Measurements from ENCODE around the gene HDAC5. TPM values are rescaled to one million over a fixed set of nuclear protein-coding genes. Genes with fewer than 3 reads are reported as not detected.
A peak's percentile ranks its signal among the peaks of the same experiment; 100 is the strongest.
"Not testable (repeated sequence)": the region's sequence is repeated elsewhere in the genome, so short reads cannot be mapped to it uniquely, and the experiment has no call there.

The HDAC5 gene
- total RNA-seq, 1 experiment from 2014 or later: 11.5 TPM

DNA sequence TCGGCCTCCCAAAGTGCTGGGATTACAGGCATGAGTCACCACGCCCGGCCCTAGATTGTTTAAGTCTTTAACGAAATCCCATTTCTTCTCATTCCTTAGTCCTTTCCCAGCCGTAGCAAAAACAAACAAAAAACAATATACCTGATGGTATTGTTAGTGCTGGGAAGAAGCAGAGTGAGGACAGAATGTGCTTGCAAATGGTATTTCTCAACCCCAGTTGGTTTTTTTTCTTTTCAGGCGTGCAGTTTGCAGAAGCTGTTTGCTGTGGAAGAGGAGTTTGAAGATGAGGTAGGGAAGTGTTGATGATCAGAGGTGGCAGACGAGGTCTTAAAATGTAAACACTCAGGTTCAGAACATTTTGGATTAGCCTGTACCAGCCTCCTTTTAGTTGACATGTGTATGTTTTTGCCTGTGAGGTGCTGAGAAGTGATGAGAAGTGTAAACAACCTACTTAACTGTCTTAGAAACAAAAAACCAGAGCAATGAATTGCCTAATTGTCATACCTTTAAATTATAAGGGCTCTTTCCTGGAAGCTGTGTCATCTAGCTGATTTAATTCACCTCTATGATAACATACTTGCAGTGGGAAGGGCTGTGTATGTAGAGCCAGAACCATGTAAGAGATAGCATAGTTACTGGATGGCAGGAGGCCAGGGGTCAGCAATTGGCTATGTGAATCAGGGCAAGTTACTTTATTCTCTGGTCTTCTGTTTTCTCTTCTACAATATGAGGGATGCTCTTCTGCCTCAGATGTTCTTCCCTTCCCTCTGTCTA, 21.7 kb upstream of the HDAC5 start:
- no peaks in the 10 kb centered on the region for H3K27me3 ChIP-seq (ENCODE audit: control insufficient read depth, insufficient read depth, low read length)
- DNase-seq (ENCODE audit: low read depth, low spot score) (no peak), ATAC-seq (no peak)
- ChIA-PET CTCF (interaction anchor here (0.6 to 0.7 kb wide), 2 partner anchors 201 to 214 kb away, joined by 3 to 6 read pairs; no protein-coding TSS in a partner anchor), POLR2A (interaction anchor here (0.6 kb wide), 1 partner anchor 1802 kb away, joined by 6 read pairs; no protein-coding TSS in a partner anchor)
- H3K4me1 ChIP-seq (ENCODE audit: control insufficient read depth, insufficient read depth, low read length): no peaks in the 10 kb centered on the region
- intact Hi-C loops (cut with micrococcal nuclease; ENCODE audit: unreplicated experiment) (no loop called here), in situ Hi-C loops (cut with HindIII; ENCODE audit: low pct_unique_long_range_greater_than_20kb, low sequenced_read_pairs) (no loop called here)
- no peaks in the 10 kb centered on the region for H3K9me3 ChIP-seq (ENCODE audit: control insufficient read depth, insufficient read depth, low read depth, low read length)
- TSS peak; percentile 33 for BruUV-seq (replicated peaks)
- H3K4me3 ChIP-seq (ENCODE audit: low read depth in 2 of 2, low read length in 2 of 2): no peak overlapping the region
- H3K36me3 ChIP-seq (ENCODE audit: control insufficient read depth, insufficient read depth, low read length): no peaks in the 10 kb centered on the region; the same call in 1 of the 2 replicates
- no peak for TF ChIP-seq POLR2AphosphoS5 (IDR thresholded peaks at IDR 0.05; ENCODE audit: low read depth, low read length)
- TF ChIP-seq, protein P1, sequence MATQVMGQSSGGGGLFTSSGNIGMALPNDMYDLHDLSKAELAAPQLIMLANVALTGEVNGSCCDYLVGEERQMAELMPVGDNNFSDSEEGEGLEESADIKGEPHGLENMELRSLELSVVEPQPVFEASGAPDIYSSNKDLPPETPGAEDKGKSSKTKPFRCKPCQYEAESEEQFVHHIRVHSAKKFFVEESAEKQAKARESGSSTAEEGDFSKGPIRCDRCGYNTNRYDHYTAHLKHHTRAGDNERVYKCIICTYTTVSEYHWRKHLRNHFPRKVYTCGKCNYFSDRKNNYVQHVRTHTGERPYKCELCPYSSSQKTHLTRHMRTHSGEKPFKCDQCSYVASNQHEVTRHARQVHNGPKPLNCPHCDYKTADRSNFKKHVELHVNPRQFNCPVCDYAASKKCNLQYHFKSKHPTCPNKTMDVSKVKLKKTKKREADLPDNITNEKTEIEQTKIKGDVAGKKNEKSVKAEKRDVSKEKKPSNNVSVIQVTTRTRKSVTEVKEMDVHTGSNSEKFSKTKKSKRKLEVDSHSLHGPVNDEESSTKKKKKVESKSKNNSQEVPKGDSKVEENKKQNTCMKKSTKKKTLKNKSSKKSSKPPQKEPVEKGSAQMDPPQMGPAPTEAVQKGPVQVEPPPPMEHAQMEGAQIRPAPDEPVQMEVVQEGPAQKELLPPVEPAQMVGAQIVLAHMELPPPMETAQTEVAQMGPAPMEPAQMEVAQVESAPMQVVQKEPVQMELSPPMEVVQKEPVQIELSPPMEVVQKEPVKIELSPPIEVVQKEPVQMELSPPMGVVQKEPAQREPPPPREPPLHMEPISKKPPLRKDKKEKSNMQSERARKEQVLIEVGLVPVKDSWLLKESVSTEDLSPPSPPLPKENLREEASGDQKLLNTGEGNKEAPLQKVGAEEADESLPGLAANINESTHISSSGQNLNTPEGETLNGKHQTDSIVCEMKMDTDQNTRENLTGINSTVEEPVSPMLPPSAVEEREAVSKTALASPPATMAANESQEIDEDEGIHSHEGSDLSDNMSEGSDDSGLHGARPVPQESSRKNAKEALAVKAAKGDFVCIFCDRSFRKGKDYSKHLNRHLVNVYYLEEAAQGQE (IDR thresholded peaks at IDR 0.05; ENCODE audit: insufficient read depth in 1 of 2, low read depth in 2 of 2, low read length in 1 of 2): no peak
- TF ChIP-seq TCF7L2 (IDR thresholded peaks at IDR 0.05; ENCODE audit: low read depth, low read length): no peak
- no peak overlapping the region for H3K27ac ChIP-seq (ENCODE audit: low read length)

DNA sequence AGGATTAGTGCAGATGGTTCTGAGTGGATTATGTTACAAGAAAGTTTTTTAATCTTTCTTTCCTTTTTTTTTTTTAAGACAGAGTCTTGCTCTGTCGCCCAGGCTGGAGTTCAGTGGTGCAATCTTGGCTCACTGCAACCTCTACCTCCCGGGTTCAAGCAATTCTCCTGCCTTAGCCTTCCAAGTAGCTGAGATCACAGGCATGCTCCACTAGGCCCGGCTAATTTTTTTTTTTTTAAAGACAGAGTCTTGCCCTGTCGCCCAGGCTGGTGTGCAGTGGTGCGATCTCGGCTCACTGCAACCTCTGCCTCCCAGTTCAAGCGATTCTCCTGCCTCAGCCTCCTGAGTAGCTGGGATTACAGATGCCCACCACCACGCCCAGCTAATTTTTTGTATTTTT, 20.5 kb upstream of the HDAC5 start:
- DNase-seq (ENCODE audit: low read depth, low spot score); BruUV-seq (replicated peaks): not testable (repeated sequence)

DNA sequence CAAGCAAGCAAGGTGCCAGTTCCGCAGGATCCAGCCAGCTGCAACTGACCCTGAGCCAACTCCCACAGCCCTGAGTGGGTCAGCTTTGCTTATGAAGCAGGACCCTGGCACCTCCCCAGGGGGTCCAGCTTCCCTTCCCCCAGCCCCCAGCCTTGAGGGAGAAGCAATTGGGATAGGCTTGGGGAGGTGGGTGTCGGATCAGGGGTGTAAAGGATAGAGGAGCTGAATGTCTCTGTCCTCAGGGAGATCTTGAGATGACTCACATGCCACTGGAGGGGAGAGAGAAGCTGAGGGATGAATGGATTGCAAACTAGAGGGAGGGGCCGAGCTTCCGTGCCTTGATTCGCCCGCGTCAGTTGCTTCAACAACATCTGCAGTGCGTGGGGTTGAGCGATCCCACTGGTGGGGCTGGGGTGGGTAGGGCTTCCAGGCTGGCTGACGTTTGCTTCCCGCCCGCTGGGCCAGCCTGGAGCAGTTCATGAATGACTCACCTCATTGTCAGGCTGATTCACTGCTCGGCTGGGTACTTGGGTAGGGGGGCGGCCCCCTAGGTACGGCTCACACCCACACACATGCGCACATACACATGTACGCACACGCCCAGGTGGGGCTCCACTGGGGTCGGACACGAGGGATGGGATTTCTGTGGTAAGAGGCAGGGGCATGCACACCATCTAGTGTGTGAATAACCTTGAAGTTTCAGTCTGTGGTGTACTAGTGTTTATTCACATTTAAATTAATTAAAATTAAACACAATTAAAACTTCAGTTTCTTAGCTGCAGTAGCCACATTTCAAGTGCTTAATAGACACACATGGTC, 14.7 kb upstream of the HDAC5 start:
- H3K4me1 ChIP-seq (ENCODE audit: control insufficient read depth, insufficient read depth, low read length): peaks cover 10% of the 10 kb centered on the region
- ChIA-PET POLR2A (no interaction called here), CTCF (interaction anchor here (0.5 to 0.9 kb wide), 3 partner anchors 30 to 292 kb away, joined by 3 read pairs; no protein-coding TSS in a partner anchor)
- no peaks in the 10 kb centered on the region; the same call in 1 of the 2 replicates for H3K36me3 ChIP-seq (ENCODE audit: control insufficient read depth, insufficient read depth, low read length)
- DNase-seq (ENCODE audit: low read depth, low spot score) (peak; percentile 73), ATAC-seq (peak; percentile 90)
- in situ Hi-C loops (cut with HindIII; ENCODE audit: low pct_unique_long_range_greater_than_20kb, low sequenced_read_pairs) (no loop called here), intact Hi-C loops (cut with micrococcal nuclease; ENCODE audit: unreplicated experiment) (no loop called here)
- H3K4me3 ChIP-seq (ENCODE audit: low read depth in 2 of 2, low read length in 2 of 2): peak overlapping the region; percentile 14 to 42
- TF ChIP-seq TCF7L2 (IDR thresholded peaks at IDR 0.05; ENCODE audit: low read depth, low read length): no peak
- no peak for TF ChIP-seq SIN3A (IDR thresholded peaks at IDR 0.05; ENCODE audit: borderline replicate concordance, insufficient read depth, low read depth, low read length)
- TF ChIP-seq, protein P1 (IDR thresholded peaks at IDR 0.05; ENCODE audit: insufficient read depth in 1 of 2, low read depth in 2 of 2, low read length in 1 of 2): no peak
- TF ChIP-seq, protein P2, sequence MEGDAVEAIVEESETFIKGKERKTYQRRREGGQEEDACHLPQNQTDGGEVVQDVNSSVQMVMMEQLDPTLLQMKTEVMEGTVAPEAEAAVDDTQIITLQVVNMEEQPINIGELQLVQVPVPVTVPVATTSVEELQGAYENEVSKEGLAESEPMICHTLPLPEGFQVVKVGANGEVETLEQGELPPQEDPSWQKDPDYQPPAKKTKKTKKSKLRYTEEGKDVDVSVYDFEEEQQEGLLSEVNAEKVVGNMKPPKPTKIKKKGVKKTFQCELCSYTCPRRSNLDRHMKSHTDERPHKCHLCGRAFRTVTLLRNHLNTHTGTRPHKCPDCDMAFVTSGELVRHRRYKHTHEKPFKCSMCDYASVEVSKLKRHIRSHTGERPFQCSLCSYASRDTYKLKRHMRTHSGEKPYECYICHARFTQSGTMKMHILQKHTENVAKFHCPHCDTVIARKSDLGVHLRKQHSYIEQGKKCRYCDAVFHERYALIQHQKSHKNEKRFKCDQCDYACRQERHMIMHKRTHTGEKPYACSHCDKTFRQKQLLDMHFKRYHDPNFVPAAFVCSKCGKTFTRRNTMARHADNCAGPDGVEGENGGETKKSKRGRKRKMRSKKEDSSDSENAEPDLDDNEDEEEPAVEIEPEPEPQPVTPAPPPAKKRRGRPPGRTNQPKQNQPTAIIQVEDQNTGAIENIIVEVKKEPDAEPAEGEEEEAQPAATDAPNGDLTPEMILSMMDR (IDR thresholded peaks at IDR 0.05): no peak
- no peak for TF ChIP-seq POLR2AphosphoS5 (IDR thresholded peaks at IDR 0.05; ENCODE audit: low read depth, low read length)
- peak overlapping the region; percentile 40 for H3K27ac ChIP-seq (ENCODE audit: low read length)
- H3K27me3 ChIP-seq (ENCODE audit: control insufficient read depth, insufficient read depth, low read length): no peaks in the 10 kb centered on the region
- BruUV-seq (replicated peaks): no TSS peak
- no peaks in the 10 kb centered on the region for H3K9me3 ChIP-seq (ENCODE audit: control insufficient read depth, insufficient read depth, low read depth, low read length)

More for the DNA sequence above, 20.5 kb upstream of the HDAC5 start:
- H3K4me1 ChIP-seq (ENCODE audit: control insufficient read depth, insufficient read depth, low read length); H3K27me3 ChIP-seq (ENCODE audit: control insufficient read depth, insufficient read depth, low read length); ATAC-seq; H3K27ac ChIP-seq (ENCODE audit: low read length); POLR2A ChIA-PET; in situ Hi-C loops (cut with HindIII; ENCODE audit: low pct_unique_long_range_greater_than_20kb, low sequenced_read_pairs); CTCF ChIA-PET; H3K36me3 ChIP-seq (ENCODE audit: control insufficient read depth, insufficient read depth, low read length); intact Hi-C loops (cut with micrococcal nuclease; ENCODE audit: unreplicated experiment); H3K4me3 ChIP-seq (ENCODE audit: low read depth in 2 of 2, low read length in 2 of 2); H3K9me3 ChIP-seq (ENCODE audit: control insufficient read depth, insufficient read depth, low read depth, low read length): not testable (repeated sequence)
